Colonic mucosa (tissue), 4 donors: Measurements from ENCODE around the gene PADI6. TPM values are rescaled to one million over a fixed set of nuclear protein-coding genes. Genes with fewer than 3 reads are reported as not detected.
A peak's percentile ranks its signal among the peaks of the same experiment; 100 is the strongest.

Experiments
- DNase-seq: peaks from one replicate; pipeline ENCODE4 v3.0.0-alpha.2; 2020
- H3K27ac ChIP-seq: fragments of 200-600 bp; one replicate; pipeline ENCODE4 v1.8.0; 2021
- H3K27me3 ChIP-seq: fragments of 200-600 bp; one replicate; pipeline ENCODE4 v1.8.0; 2021
- H3K36me3 ChIP-seq: fragments of 200-600 bp; one replicate; pipeline ENCODE4 v1.8.0; 2021
- H3K4me1 ChIP-seq: fragments of 200-600 bp; one replicate; pipeline ENCODE4 v1.8.0; 2021; ENCODE audit warnings: mild to moderate bottlenecking
- H3K4me3 ChIP-seq: fragments of 200-600 bp; one replicate; pipeline ENCODE4 v1.8.0; 2021
- H3K9ac ChIP-seq, 2 donors: one replicate each; pipeline ENCODE4 v1.7.0; 2013; ENCODE audit warnings: control low read depth in 2 of 2, low read depth in 2 of 2, low read length in 2 of 2
- H3K9me3 ChIP-seq: fragments of 200-600 bp; one replicate; pipeline ENCODE4 v1.8.0; 2021
- intact Hi-C: fragments of 100-400 bp; cut with DNase I; formaldehyde crosslinking; loops from one replicate; pipeline ENCODE4 v1.14.1; 2022
- total RNA-seq, 2 donors: library from RNA; stranded (reverse); fragmentation: NEBNext Ultra II Directional in 1 of 2; extraction: Animal tissue kit (Norgen Biotek cat#: 25700) in 1 of 2; gene quantifications; one replicate each; pipeline ENCODE4 v1.2.1, GENCODE V29; 2021
- TF ChIP-seq, protein P1 (sequence below): fragments of 200-600 bp; IDR thresholded peaks from one replicate; pipeline ENCODE4 v1.8.0; 2022; ENCODE audit warnings: antibody characterized with exemption, mild to moderate bottlenecking
- donor health status: healthy.
- donor health status: DM: no; HTN: no; CAD: no.
- donor health status: DM: no; HTN: no; CAD: no.

PADI6 gene
- total RNA-seq, 2 donors from 2014 or later, result not detected

DNA sequence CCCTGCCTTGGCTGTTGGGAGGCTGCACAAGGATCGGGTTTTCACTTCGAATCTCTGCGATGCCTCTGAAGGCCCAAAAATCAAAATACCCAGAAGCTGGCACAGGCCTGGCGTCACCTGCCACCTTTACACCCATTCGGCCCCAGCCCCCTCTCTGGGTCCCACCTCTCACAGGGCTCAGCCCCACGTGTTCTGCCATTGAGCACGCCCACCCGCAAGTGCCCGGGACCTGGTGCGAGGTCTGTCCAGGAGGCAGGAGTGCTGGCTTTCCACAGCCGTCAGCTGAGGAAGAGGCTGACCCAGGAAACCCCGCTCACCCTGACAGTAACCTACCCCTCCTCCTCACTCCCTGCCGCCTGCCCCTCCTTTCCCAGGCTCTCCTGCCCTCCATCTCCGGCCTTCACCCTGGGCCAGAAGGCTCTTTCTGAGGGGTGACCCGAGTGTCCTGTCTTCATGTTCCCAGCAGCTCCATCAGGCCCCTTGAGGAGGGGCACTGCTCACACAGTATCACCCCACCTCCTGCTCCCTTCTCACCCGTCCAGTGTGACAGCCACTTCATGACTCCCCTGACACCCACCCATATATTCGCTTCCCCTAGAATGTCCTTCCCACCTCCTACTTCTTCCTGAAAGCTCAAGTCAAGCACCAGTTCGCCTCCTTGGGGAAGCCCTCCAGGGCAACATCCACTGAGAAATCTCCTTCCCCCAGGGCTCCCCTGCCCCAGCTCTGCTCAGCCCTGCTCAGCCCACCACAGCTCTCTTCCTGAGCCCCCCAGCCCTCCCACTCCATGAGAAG lies 54.0 kb downstream of the PADI6 start:
- H3K27ac ChIP-seq, result no peak overlapping the region
- H3K36me3 ChIP-seq, result peaks cover 3% of the 10 kb centered on the region
- no peak overlapping the region for H3K4me3 ChIP-seq
- H3K27me3 ChIP-seq, result no peaks in the 10 kb centered on the region
- no peak overlapping the region for H3K9ac ChIP-seq
- H3K9me3 ChIP-seq, result no peaks in the 10 kb centered on the region
- peaks cover 6% of the 10 kb centered on the region for H3K4me1 ChIP-seq
- intact Hi-C loops, result no loop called here
- TF ChIP-seq, protein P1, sequence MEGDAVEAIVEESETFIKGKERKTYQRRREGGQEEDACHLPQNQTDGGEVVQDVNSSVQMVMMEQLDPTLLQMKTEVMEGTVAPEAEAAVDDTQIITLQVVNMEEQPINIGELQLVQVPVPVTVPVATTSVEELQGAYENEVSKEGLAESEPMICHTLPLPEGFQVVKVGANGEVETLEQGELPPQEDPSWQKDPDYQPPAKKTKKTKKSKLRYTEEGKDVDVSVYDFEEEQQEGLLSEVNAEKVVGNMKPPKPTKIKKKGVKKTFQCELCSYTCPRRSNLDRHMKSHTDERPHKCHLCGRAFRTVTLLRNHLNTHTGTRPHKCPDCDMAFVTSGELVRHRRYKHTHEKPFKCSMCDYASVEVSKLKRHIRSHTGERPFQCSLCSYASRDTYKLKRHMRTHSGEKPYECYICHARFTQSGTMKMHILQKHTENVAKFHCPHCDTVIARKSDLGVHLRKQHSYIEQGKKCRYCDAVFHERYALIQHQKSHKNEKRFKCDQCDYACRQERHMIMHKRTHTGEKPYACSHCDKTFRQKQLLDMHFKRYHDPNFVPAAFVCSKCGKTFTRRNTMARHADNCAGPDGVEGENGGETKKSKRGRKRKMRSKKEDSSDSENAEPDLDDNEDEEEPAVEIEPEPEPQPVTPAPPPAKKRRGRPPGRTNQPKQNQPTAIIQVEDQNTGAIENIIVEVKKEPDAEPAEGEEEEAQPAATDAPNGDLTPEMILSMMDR, result no peak
- no peak for DNase-seq

DNA sequence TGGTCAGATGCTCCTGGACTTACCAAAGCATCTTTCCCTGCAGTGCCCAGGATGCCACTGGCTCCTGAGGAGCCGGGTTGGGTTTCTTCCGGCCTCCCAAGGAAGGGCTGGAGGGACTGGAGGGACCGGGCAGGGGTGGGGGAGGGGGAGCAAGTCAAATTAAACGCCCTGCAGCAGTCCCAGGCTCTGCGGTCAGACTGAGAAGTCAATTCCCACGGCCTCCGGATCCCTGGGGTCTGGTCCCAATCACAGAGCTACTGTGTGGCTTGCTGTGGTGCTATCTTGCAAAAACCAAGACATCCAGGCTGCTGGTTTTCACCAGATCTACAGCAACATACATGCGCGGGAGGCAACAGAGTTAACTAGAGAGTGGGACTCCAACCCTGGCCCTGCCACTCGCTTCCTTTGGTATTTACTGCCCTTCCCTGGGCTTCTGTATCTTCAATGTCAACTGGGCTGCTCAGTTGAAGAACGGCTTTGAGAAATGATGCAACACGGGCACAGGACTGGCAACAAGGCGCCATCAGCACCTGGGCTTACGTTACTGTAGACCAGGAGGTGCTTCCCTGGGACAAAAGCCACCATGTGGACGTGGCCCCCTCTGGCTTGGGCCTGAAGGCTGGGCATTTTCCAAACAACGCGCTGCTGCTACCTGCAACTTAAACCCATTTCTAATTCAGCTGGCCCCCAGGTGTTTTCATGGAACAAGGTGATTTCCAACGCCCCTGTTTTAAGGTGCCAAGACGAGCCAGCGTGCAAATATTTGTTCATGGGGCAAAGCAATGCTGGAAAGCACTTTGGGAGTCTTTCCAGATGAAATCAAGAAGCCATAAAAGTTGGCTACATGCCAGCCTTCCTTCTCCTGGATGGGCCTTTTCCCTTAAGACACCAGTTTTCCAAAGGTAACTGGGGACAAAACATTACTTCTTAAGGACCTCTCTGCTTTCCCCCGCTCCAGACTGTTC lies 56.0 kb downstream of the PADI6 start:
- no peak overlapping the region for H3K27ac ChIP-seq
- H3K9ac ChIP-seq, result no peak overlapping the region
- H3K27me3 ChIP-seq, result no peaks in the 10 kb centered on the region
- H3K9me3 ChIP-seq, result no peaks in the 10 kb centered on the region
- H3K4me3 ChIP-seq, result no peak overlapping the region
- peak; percentile 87 for DNase-seq
- peaks cover 6% of the 10 kb centered on the region for H3K4me1 ChIP-seq
- intact Hi-C loops, result no loop called here
- peaks cover 3% of the 10 kb centered on the region for H3K36me3 ChIP-seq
- TF ChIP-seq, protein P1, result no peak

GRCh38 chr1:17429183-17429582 lies 57.2 kb downstream of the PADI6 start:
- peaks cover 9% of the 10 kb centered on the region for H3K4me1 ChIP-seq
- H3K36me3 ChIP-seq, result peaks cover 3% of the 10 kb centered on the region
- intact Hi-C loops, result no loop called here
- H3K27me3 ChIP-seq, result no peaks in the 10 kb centered on the region
- no peak overlapping the region for H3K4me3 ChIP-seq
- no peaks in the 10 kb centered on the region for H3K9me3 ChIP-seq
- H3K9ac ChIP-seq, result peak overlapping the region in 1 of 2 donors; percentile 26
- no peak overlapping the region for H3K27ac ChIP-seq
- TF ChIP-seq, protein P1, result no peak
- DNase-seq, result no peak

- no peaks in the 10 kb centered on the region for H3K9me3 ChIP-seq
- intact Hi-C loops, result no loop called here
- H3K4me3 ChIP-seq, result no peak overlapping the region
- H3K9ac ChIP-seq, result no peak overlapping the region
- TF ChIP-seq, protein P1, result no peak
- peaks cover 20% of the 10 kb centered on the region for H3K4me1 ChIP-seq
- H3K36me3 ChIP-seq, result peaks cover 3% of the 10 kb centered on the region
- no peaks in the 10 kb centered on the region for H3K27me3 ChIP-seq
- DNase-seq, result no peak
- H3K27ac ChIP-seq, result no peak overlapping the region
Measured at GRCh38 chr1:17432412-17432811, 60.4 kb downstream of the PADI6 start.

- Histone ChIP-seq H3K4me1 (peaks cover 20% of the 10 kb centered on the region), H3K27me3 (no peaks in the 10 kb centered on the region), H3K27ac (no peak overlapping the region), H3K9me3 (no peaks in the 10 kb centered on the region), H3K36me3 (no peaks in the 10 kb centered on the region), H3K4me3 (no peak overlapping the region), H3K9ac (no peak overlapping the region)
- DNase-seq, result no peak
- TF ChIP-seq, protein P1, result no peak
- intact Hi-C loops, result no loop called here
Measured at GRCh38 chr1:17433261-17433660, 61.3 kb downstream of the PADI6 start.
